Left lung (tissue), 10 donors: ENCODE results near the gene NPTX1. TPM values are rescaled to one million over a fixed set of nuclear protein-coding genes. Genes with fewer than 3 reads are reported as not detected.

Experiments
- ATAC-seq: fragments of 200-7000 bp; cut with Tn5 transposase; one replicate; pipeline ENCODE4 v1.9.1; 2020; ENCODE audit warnings: moderate library complexity
- DNase-seq, 4 donors: peaks; one replicate each; pipeline ENCODE4 v3.0.0-alpha.2; 2013 to 2020
- H3K27ac ChIP-seq, 2 donors: fragments of 200-600 bp; sonication (generic) in 1 of 2; one replicate each; pipeline versions ENCODE4 v1.5.0 to v1.8.0; 2020 to 2021
- H3K27me3 ChIP-seq, 2 donors: fragments of 200-600 bp; sonication (generic) in 1 of 2; one replicate each; pipeline versions ENCODE4 v1.5.0 to v1.8.0; 2020 to 2021
- H3K36me3 ChIP-seq, 2 donors: fragments of 200-600 bp; sonication (generic) in 1 of 2; one replicate each; pipeline versions ENCODE4 v1.5.0 to v1.8.0; 2020 to 2021
- H3K4me1 ChIP-seq, 2 donors: fragments of 200-600 bp; one replicate each; pipeline ENCODE4 v1.8.0; 2021
- H3K4me3 ChIP-seq, 2 donors: fragments of 200-600 bp; sonication (generic) in 1 of 2; one replicate each; pipeline versions ENCODE4 v1.5.0 to v1.8.0; 2020 to 2021; ENCODE audit warnings: mild to moderate bottlenecking in 1 of 2
- H3K9me3 ChIP-seq, 2 donors: fragments of 200-600 bp; sonication (generic) in 1 of 2; one replicate each; pipeline versions ENCODE4 v1.5.0 to v1.8.0; 2020 to 2021
- CTCF ChIP-seq, 2 donors: fragments of 200-600 bp; sonication (generic) in 1 of 2; IDR thresholded peaks; one replicate each; pipeline versions ENCODE4 v1.5.0 to v1.8.0; 2021; ENCODE audit warnings: antibody characterized with exemption in 2 of 2
- intact Hi-C, 2 donors: fragments of 100-400 bp; cut with DNase I; formaldehyde crosslinking; loops; one replicate each; pipeline versions ENCODE4 v1.11.2 to v1.14.2; 2022
- polyA plus RNA-seq, 6 donors: library from polyadenylated mRNA; unstranded; fragments of 120-200 nt; gene quantifications; one replicate each; pipeline ENCODE4 v1.2.1, GENCODE V29; 2013; ENCODE audit not compliant: insufficient read length in 6 of 6
- total RNA-seq, 2 donors: library from RNA; stranded (reverse); fragmentation: NEBNext Ultra II Directional; extraction: Animal tissue kit (Norgen Biotek cat#: 25700); gene quantifications; one replicate each; pipeline ENCODE4 v1.2.1, GENCODE V29; 2021
- donor health status: DM: no; HTN: yes; CAD: no.
- donor health status: DM: no; HTN: no; CAD: no.

Gene NPTX1
- total and polyA plus RNA-seq, 8 donors = 0.17 to 9.1 (median 6.3) TPM

- no peak overlapping the region for H3K4me3 ChIP-seq
- no peak overlapping the region for H3K27ac ChIP-seq
- H3K27me3 ChIP-seq = peaks cover 2 to 49% of the 10 kb centered on the region in 2 donors
- H3K36me3 ChIP-seq = no peaks in the 10 kb centered on the region
- no peak for TF ChIP-seq CTCF (IDR thresholded peaks at IDR 0.05)
- no peaks in the 10 kb centered on the region for H3K4me1 ChIP-seq
- no peaks in the 10 kb centered on the region for H3K9me3 ChIP-seq
- intact Hi-C loops = no loop called here
- DNase-seq = peak in 3 of 4 donors; percentile 64 to 92 (median 72)
- ATAC-seq = peak; percentile 38
These were observed 22.0 kb upstream of the NPTX1 start for GRCh38 chr17:80498242-80498919.

GRCh38 chr17:80497726-80498241 is 21.4 kb upstream of the NPTX1 start:
- no peak for TF ChIP-seq CTCF (IDR thresholded peaks at IDR 0.05)
- Histone ChIP-seq H3K4me3 (no peak overlapping the region), H3K27me3 (peaks cover 4 to 55% of the 10 kb centered on the region in 2 donors), H3K27ac (no peak overlapping the region), H3K36me3 (no peaks in the 10 kb centered on the region), H3K9me3 (no peaks in the 10 kb centered on the region), H3K4me1 (no peaks in the 10 kb centered on the region)
- intact Hi-C loops = no loop called here
- ATAC-seq = no peak
- no peak for DNase-seq

GRCh38 chr17:80494547-80494946 is 18.1 kb upstream of the NPTX1 start:
- ATAC-seq (no peak), DNase-seq (peak in 1 of 4 donors; percentile 43)
- intact Hi-C loops = no loop called here
- H3K4me1 ChIP-seq = no peaks in the 10 kb centered on the region
- H3K36me3 ChIP-seq = no peaks in the 10 kb centered on the region
- peaks cover 4 to 60% of the 10 kb centered on the region in 2 donors for H3K27me3 ChIP-seq
- no peak for TF ChIP-seq CTCF (IDR thresholded peaks at IDR 0.05)
- no peak overlapping the region for H3K4me3 ChIP-seq
- no peak overlapping the region for H3K27ac ChIP-seq
- no peaks in the 10 kb centered on the region for H3K9me3 ChIP-seq

- no peak for ATAC-seq
- no peak for TF ChIP-seq CTCF (IDR thresholded peaks at IDR 0.05)
- H3K4me3 ChIP-seq = no peak overlapping the region
These were observed 16.1 kb upstream of the NPTX1 start for GRCh38 chr17:80492343-80493136.

More at GRCh38 chr17:80492343-80493136, 16.1 kb upstream of the NPTX1 start:
- Histone ChIP-seq H3K27ac (no peak overlapping the region), H3K27me3 (peaks cover 4 to 49% of the 10 kb centered on the region in 2 donors), H3K4me1 (no peaks in the 10 kb centered on the region), H3K36me3 (no peaks in the 10 kb centered on the region), H3K9me3 (peaks cover 0 to 2% of the 10 kb centered on the region in 2 donors)
- intact Hi-C loops = no loop called here
- no peak for DNase-seq
